GM21447 (cell line): ENCODE results near the gene SMIM22.
"Not testable (repeated sequence)": the region's sequence is repeated elsewhere in the genome, so short reads cannot be mapped to it uniquely, and the experiment has no call there.

ENCODE experiments used
- ATAC-seq: cut with Tn5 transposase; IDR thresholded peaks from one replicate; pipeline ENCODE4 v1.9.1; 2021; ENCODE audit not compliant: unreplicated experiment

Gene SMIM22

GRCh38 chr16:4768549-4769305 is 26.4 kb upstream of the SMIM22 start:
- ATAC-seq = peak; percentile 67

GRCh38 chr16:4769306-4769638 is 25.9 kb upstream of the SMIM22 start:
- ATAC-seq = no peak

GRCh38 chr16:4771646-4772045 is 23.5 kb upstream of the SMIM22 start:
- no peak for ATAC-seq

- no peak for ATAC-seq
Measured at GRCh38 chr16:4772351-4772750, 22.8 kb upstream of the SMIM22 start.

GRCh38 chr16:4775005-4775404 is 20.2 kb upstream of the SMIM22 start:
- no peak for ATAC-seq

- no peak for ATAC-seq
Measured at GRCh38 chr16:4776141-4776705, 18.9 kb upstream of the SMIM22 start.

GRCh38 chr16:4777339-4778049 is 17.7 kb upstream of the SMIM22 start:
- no peak for ATAC-seq

GRCh38 chr16:4778050-4778392 is 17.1 kb upstream of the SMIM22 start:
- no peak for ATAC-seq

GRCh38 chr16:4780235-4780634 is 14.9 kb upstream of the SMIM22 start:
- ATAC-seq = no peak

- ATAC-seq = no peak
Measured at GRCh38 chr16:4783251-4783950, 11.8 kb upstream of the SMIM22 start.

GRCh38 chr16:4783951-4784336 is 11.2 kb upstream of the SMIM22 start:
- ATAC-seq = no peak

GRCh38 chr16:4784444-4784987 is 10.7 kb upstream of the SMIM22 start:
- not testable (repeated sequence) for ATAC-seq

- no peak for ATAC-seq
Measured at GRCh38 chr16:4785758-4786433, 9.3 kb upstream of the SMIM22 start.

- ATAC-seq = no peak
Measured at GRCh38 chr16:4787068-4787467, 8.1 kb upstream of the SMIM22 start.

- no peak for ATAC-seq
Measured at GRCh38 chr16:4787627-4788482, 7.3 kb upstream of the SMIM22 start, which contains the start of gene SEPTIN12. SEPTIN12 (minus strand) TSS chr16:4788345; CDS start chr16:4787645, 700 bp downstream.

GRCh38 chr16:4788489-4788889 is 6.7 kb upstream of the SMIM22 start:
- no peak for ATAC-seq

GRCh38 chr16:4788910-4789309 is 6.3 kb upstream of the SMIM22 start:
- ATAC-seq = no peak

- no peak for ATAC-seq
Measured at GRCh38 chr16:4790261-4790660, 4.9 kb upstream of the SMIM22 start.

- ATAC-seq = no peak
Measured at GRCh38 chr16:4790871-4791270, 4.3 kb upstream of the SMIM22 start.

GRCh38 chr16:4792951-4793513 is 2.1 kb upstream of the SMIM22 start:
- ATAC-seq = no peak
